WTC11 (cell line): ENCODE results near the gene MYO16.

Source experiments
- SMAD4 ChIP-seq: sonication (generic); formaldehyde crosslinking; IDR thresholded peaks from 2 replicates; pipeline ENCODE4 v1.8.0; 2022; ENCODE audit warnings: mild to moderate bottlenecking, missing genetic modification reagents
- TF ChIP-seq, protein P1 (sequence below): fragments of 250-450 bp; sonication (Bioruptor Pico); IDR thresholded peaks from 2 replicates; pipeline ENCODE4 v1.8.0; 2021; ENCODE audit warnings: mild to moderate bottlenecking
- TF ChIP-seq, protein P2 (sequence below): fragments of 200-600 bp; IDR thresholded peaks from 2 replicates; pipeline ENCODE4 v1.8.0; 2022; ENCODE audit warnings: antibody characterized with exemption

GRCh38 chr13:109113427-109113826 is 484.0 kb downstream of the MYO16 start:
- TF ChIP-seq SMAD4: no peak
- TF ChIP-seq, protein P1, sequence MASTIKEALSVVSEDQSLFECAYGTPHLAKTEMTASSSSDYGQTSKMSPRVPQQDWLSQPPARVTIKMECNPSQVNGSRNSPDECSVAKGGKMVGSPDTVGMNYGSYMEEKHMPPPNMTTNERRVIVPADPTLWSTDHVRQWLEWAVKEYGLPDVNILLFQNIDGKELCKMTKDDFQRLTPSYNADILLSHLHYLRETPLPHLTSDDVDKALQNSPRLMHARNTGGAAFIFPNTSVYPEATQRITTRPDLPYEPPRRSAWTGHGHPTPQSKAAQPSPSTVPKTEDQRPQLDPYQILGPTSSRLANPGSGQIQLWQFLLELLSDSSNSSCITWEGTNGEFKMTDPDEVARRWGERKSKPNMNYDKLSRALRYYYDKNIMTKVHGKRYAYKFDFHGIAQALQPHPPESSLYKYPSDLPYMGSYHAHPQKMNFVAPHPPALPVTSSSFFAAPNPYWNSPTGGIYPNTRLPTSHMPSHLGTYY: no peak
- TF ChIP-seq, protein P2, sequence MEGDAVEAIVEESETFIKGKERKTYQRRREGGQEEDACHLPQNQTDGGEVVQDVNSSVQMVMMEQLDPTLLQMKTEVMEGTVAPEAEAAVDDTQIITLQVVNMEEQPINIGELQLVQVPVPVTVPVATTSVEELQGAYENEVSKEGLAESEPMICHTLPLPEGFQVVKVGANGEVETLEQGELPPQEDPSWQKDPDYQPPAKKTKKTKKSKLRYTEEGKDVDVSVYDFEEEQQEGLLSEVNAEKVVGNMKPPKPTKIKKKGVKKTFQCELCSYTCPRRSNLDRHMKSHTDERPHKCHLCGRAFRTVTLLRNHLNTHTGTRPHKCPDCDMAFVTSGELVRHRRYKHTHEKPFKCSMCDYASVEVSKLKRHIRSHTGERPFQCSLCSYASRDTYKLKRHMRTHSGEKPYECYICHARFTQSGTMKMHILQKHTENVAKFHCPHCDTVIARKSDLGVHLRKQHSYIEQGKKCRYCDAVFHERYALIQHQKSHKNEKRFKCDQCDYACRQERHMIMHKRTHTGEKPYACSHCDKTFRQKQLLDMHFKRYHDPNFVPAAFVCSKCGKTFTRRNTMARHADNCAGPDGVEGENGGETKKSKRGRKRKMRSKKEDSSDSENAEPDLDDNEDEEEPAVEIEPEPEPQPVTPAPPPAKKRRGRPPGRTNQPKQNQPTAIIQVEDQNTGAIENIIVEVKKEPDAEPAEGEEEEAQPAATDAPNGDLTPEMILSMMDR: no peak
